ENCODE data around the gene FNDC8. TPM values are rescaled to one million over a fixed set of nuclear protein-coding genes. Genes with fewer than 3 reads are reported as not detected.
"Not testable (repeated sequence)": the region's sequence is repeated elsewhere in the genome, so short reads cannot be mapped to it uniquely, and the experiment has no call there.

FNDC8 gene
- total RNA-seq, 2 donors from 2014 or later, result not detected

- no peak overlapping the region for H3K27ac Mint-ChIP-seq
- no peaks in the 10 kb centered on the region for H3K27me3 Mint-ChIP-seq
- H3K9me3 Mint-ChIP-seq, result no peaks in the 10 kb centered on the region
- H3K36me3 Mint-ChIP-seq (ENCODE audit: low read depth), result peaks cover 6% of the 10 kb centered on the region
- H3K4me1 Mint-ChIP-seq, result no peaks in the 10 kb centered on the region
- no peak for ATAC-seq (replicated peaks)
- no peak overlapping the region for H3K4me3 Mint-ChIP-seq
These were observed 23.4 kb downstream of the FNDC8 start for GRCh38 chr17:35144840-35145239.

- H3K4me3 Mint-ChIP-seq, result no peak overlapping the region
- no peaks in the 10 kb centered on the region for H3K27me3 Mint-ChIP-seq
- H3K36me3 Mint-ChIP-seq (ENCODE audit: low read depth), result no peaks in the 10 kb centered on the region
- H3K9me3 Mint-ChIP-seq, result no peaks in the 10 kb centered on the region
- ATAC-seq (replicated peaks), result no peak
- H3K27ac Mint-ChIP-seq, result no peak overlapping the region
- H3K4me1 Mint-ChIP-seq, result no peaks in the 10 kb centered on the region
These were observed 24.9 kb downstream of the FNDC8 start for GRCh38 chr17:35146214-35146833.

DNA sequence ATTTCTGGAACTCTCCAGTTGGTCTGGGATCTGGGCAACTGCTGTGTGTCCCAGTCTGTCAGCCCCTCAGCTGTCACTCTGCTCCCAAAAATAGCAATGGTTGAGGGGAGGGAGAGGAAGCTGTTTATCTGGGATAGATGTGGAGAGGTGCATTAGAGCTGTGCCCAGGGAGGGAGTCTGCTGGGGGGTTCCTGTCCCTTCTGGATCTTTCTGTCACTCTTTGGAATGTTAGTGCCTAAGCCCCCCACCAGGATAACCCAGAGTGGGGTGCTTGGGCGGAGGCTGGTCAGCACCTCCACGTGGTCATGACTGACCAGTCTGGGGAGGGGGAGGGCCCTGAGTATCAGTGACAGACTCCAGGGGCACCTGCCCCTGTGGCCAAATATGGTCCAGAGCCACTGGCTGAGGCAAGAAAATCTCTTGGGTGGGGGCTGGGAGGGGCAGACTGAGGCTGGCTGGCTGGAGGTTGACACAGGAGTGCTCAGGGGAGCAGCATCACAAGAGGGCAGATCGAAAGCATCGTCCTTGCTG is 26.0 kb downstream of the FNDC8 start, which contains the start of gene UNC45B:
UNC45B (plus strand) TSS at position 443 of the 531 bp plus-strand sequence. CDS start 447 bp downstream, outside the sequence.
- H3K9me3 Mint-ChIP-seq, result no peaks in the 10 kb centered on the region
- no peaks in the 10 kb centered on the region for H3K27me3 Mint-ChIP-seq
- ATAC-seq (replicated peaks), result no peak
- no peak within 1 kb of the TSS for H3K4me3 Mint-ChIP-seq
- no peaks in the 10 kb centered on the region for H3K36me3 Mint-ChIP-seq (ENCODE audit: low read depth)
- H3K27ac Mint-ChIP-seq, result no peak within 1 kb of the TSS
- H3K4me1 Mint-ChIP-seq, result no peaks in the 10 kb centered on the region

- H3K4me3 Mint-ChIP-seq, result no peak overlapping the region
- H3K36me3 Mint-ChIP-seq (ENCODE audit: low read depth), result no peaks in the 10 kb centered on the region
- no peak overlapping the region for H3K27ac Mint-ChIP-seq
- no peak for ATAC-seq (replicated peaks)
- no peaks in the 10 kb centered on the region for H3K9me3 Mint-ChIP-seq
- H3K4me1 Mint-ChIP-seq, result no peaks in the 10 kb centered on the region
- no peaks in the 10 kb centered on the region for H3K27me3 Mint-ChIP-seq
These were observed 26.7 kb downstream of the FNDC8 start for GRCh38 chr17:35148144-35148543.

GRCh38 chr17:35149941-35150340 is 28.5 kb downstream of the FNDC8 start:
- H3K4me3 Mint-ChIP-seq, result no peak overlapping the region
- H3K27me3 Mint-ChIP-seq, result no peaks in the 10 kb centered on the region
- H3K27ac Mint-ChIP-seq, result no peak overlapping the region
- no peak for ATAC-seq (replicated peaks)
- no peaks in the 10 kb centered on the region for H3K36me3 Mint-ChIP-seq (ENCODE audit: low read depth)
- H3K9me3 Mint-ChIP-seq, result no peaks in the 10 kb centered on the region
- no peaks in the 10 kb centered on the region for H3K4me1 Mint-ChIP-seq

DNA sequence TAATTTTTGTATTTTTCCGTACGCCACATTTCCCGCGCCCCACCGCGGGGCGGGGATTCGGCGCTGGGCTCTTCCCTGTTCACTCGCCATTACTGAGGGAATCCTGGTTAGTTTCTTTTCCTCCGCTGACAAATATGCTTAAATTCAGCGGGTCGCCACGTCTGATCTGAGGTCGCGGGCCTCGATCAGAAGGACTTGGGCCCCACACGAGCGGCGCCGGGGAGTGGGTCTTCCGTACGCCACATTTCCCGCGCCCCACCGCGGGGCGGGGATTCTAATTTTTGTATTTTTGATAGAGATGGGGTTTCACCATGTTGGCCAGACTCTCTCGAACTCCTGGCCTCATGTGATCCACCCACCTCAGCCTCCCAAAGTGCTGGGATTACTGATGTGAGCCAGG is 29.7 kb downstream of the FNDC8 start:
- not testable (repeated sequence) for ATAC-seq (replicated peaks); H3K27ac Mint-ChIP-seq; H3K36me3 Mint-ChIP-seq (ENCODE audit: low read depth); H3K4me1 Mint-ChIP-seq; H3K27me3 Mint-ChIP-seq; H3K9me3 Mint-ChIP-seq; H3K4me3 Mint-ChIP-seq

GRCh38 chr17:35152421-35153140 is 31.2 kb downstream of the FNDC8 start:
- no peaks in the 10 kb centered on the region for H3K27me3 Mint-ChIP-seq
- H3K4me3 Mint-ChIP-seq, result no peak overlapping the region
- no peaks in the 10 kb centered on the region for H3K9me3 Mint-ChIP-seq
- H3K27ac Mint-ChIP-seq, result no peak overlapping the region
- H3K4me1 Mint-ChIP-seq, result no peaks in the 10 kb centered on the region
- ATAC-seq (replicated peaks), result no peak
- H3K36me3 Mint-ChIP-seq (ENCODE audit: low read depth), result no peaks in the 10 kb centered on the region

- ATAC-seq (replicated peaks), result no peak
- H3K4me3 Mint-ChIP-seq, result no peak overlapping the region
- no peaks in the 10 kb centered on the region for H3K27me3 Mint-ChIP-seq
- H3K36me3 Mint-ChIP-seq (ENCODE audit: low read depth), result no peaks in the 10 kb centered on the region
- peaks cover 3% of the 10 kb centered on the region for H3K4me1 Mint-ChIP-seq
- H3K9me3 Mint-ChIP-seq, result no peaks in the 10 kb centered on the region
- no peak overlapping the region for H3K27ac Mint-ChIP-seq
These were observed 33.1 kb downstream of the FNDC8 start for GRCh38 chr17:35154196-35155165.

DNA sequence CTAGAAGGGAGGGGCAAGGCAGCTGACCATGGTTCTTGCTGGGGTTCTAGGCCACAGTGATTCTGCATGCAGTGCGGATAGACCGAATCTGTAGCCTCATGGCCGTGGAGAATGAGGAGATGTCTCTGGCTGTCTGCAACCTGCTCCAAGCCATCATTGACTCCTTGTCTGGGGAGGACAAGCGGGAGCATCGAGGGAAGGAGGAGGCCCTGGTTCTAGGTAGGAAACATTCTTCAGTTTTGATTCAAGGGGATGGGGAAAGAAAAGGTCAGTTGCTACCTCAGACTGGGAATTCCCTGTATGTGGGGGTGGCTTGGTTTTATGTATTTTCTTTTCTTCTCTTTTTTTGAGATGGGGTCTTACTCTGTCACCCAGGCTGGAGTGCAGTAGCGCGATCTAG is 33.8 kb downstream of the FNDC8 start:
- H3K27me3 Mint-ChIP-seq, result no peaks in the 10 kb centered on the region
- H3K4me3 Mint-ChIP-seq, result no peak overlapping the region
- no peaks in the 10 kb centered on the region for H3K9me3 Mint-ChIP-seq
- ATAC-seq (replicated peaks), result no peak
- H3K36me3 Mint-ChIP-seq (ENCODE audit: low read depth), result no peaks in the 10 kb centered on the region
- no peak overlapping the region for H3K27ac Mint-ChIP-seq
- peaks cover 10% of the 10 kb centered on the region for H3K4me1 Mint-ChIP-seq

DNA sequence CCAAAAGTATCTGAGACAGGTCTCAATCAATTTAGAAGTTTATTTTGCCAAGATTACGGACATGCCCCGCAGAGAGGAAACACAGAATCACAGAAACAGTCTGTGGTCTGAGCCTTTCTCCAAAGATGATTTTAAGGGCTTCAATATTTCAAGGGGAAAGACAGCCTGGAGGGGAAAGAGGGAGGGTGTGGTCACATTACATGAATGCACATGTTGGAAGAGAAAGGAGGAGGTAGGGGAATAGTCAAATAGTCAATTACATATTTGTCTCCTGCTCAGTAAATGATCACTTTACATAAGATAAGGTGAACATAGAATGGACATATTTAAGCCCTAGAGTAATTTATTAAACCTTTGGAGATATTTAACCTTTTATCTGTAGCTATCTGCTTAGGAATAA is 38.5 kb downstream of the FNDC8 start:
- peaks cover 5% of the 10 kb centered on the region for H3K9me3 Mint-ChIP-seq
- peak overlapping the region; percentile 76 for H3K4me3 Mint-ChIP-seq
- no peaks in the 10 kb centered on the region for H3K36me3 Mint-ChIP-seq (ENCODE audit: low read depth)
- H3K27me3 Mint-ChIP-seq, result no peaks in the 10 kb centered on the region
- peak overlapping the region; percentile 28 for H3K27ac Mint-ChIP-seq
- ATAC-seq (replicated peaks), result no peak
- peaks cover 33% of the 10 kb centered on the region for H3K4me1 Mint-ChIP-seq

DNA sequence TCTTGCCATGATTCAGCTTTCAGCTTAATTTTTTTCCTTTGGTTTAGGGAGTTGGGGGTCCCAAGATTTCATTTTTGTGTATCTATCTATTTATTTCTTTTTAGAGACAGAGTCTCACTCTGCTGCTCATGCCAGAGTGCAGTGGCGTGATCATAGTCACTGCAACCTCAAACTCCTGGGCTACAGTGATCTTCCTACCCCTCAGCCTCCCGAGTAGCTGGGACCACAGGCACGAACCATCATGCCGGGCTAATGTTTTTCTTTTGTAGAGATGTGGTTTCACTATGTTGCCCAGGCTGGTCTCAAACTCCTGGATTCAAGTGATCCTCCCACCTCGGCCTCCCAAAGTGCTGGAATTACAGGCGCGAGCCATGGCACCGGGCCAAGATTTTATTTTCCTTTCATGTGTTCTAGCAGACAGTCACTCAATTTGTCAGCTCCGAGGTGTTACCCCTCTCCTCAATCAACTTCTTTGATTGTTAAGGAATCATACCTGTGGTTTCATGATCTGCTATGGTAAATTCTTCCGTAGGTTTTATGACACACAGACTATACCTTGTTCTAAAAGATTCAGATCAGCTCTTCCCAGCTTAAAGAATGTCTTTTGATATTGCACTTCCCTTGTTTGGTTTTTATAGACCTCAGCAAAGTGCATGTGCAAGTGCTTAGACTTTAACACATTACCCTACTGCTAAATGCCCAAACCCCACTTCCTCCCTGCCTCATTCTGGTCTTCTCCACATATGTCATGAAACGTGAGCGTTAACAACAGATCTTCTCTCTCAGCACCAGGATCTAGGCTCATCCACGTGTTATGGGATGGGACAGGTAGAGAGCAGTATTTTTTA is 39.2 kb downstream of the FNDC8 start:
- no peaks in the 10 kb centered on the region for H3K36me3 Mint-ChIP-seq (ENCODE audit: low read depth)
- no peaks in the 10 kb centered on the region for H3K27me3 Mint-ChIP-seq
- H3K4me3 Mint-ChIP-seq, result peak overlapping the region; percentile 76
- peaks cover 38% of the 10 kb centered on the region for H3K4me1 Mint-ChIP-seq
- peak; percentile 75 for ATAC-seq (replicated peaks)
- H3K9me3 Mint-ChIP-seq, result peaks cover 5% of the 10 kb centered on the region
- H3K27ac Mint-ChIP-seq, result peak overlapping the region; percentile 76

GRCh38 chr17:35161281-35161761 is 39.9 kb downstream of the FNDC8 start:
- ATAC-seq (replicated peaks), result peak; percentile 36
- H3K4me1 Mint-ChIP-seq, result peaks cover 38% of the 10 kb centered on the region
- H3K9me3 Mint-ChIP-seq, result peaks cover 5% of the 10 kb centered on the region
- peak overlapping the region; percentile 76 for H3K27ac Mint-ChIP-seq
- H3K36me3 Mint-ChIP-seq (ENCODE audit: low read depth), result no peaks in the 10 kb centered on the region
- no peaks in the 10 kb centered on the region for H3K27me3 Mint-ChIP-seq
- H3K4me3 Mint-ChIP-seq, result peak overlapping the region; percentile 76

GRCh38 chr17:35162755-35163154 is 41.3 kb downstream of the FNDC8 start:
- Mint-ChIP-seq H3K4me1 (peaks cover 38% of the 10 kb centered on the region), H3K27me3 (no peaks in the 10 kb centered on the region), H3K27ac (peak overlapping the region; percentile 30), H3K4me3 (peak overlapping the region; percentile 76), H3K36me3 (ENCODE audit: low read depth) (no peaks in the 10 kb centered on the region), H3K9me3 (peaks cover 5% of the 10 kb centered on the region)
- no peak for ATAC-seq (replicated peaks)

Measured in activated T-helper 17 cell treated with anti-CD3 and anti-CD28 coated beads, Interleukin-2, amount 50 U/mL, for 72 hours (primary cell).